MCF 10A (cell line): ENCODE measurements around the gene ERC2. TPM values are rescaled to one million over a fixed set of nuclear protein-coding genes. Genes with fewer than 3 reads are reported as not detected.

Experiments
- BruUV-seq: library from RNA; stranded (reverse); fragments of 400-500 nt; replicated peaks from 2 replicates; lab custom pipeline; 2021; lab: Mats Ljungman, UMichigan
- CTCF ChIA-PET: fragments of 300-600 bp; sonication (Branson Sonifier 250); formaldehyde crosslinking; extraction: SDS; loops from one replicate; lab custom pipeline; 2021; ENCODE audit warnings: antibody characterized with exemption, inconsistent platforms; lab: Yijun Ruan, JAX
- POLR2A ChIA-PET: fragments of 300-600, 350-650 bp; sonication (Branson Sonifier 250); formaldehyde crosslinking; extraction: SDS; loops from one replicate; lab custom pipeline; 2020; ENCODE audit warnings: antibody characterized with exemption, inconsistent platforms; lab: Yijun Ruan, JAX
- DNase-seq: peaks from one replicate; pipeline ENCODE4 v3.0.0-alpha.2; 2018; ENCODE audit not compliant: unreplicated experiment
- H3K27ac Mint-ChIP-seq: one replicate; pipeline ENCODE4 v1.8.0; 2022; ENCODE audit warnings: mild to moderate bottlenecking, low read depth, mixed read lengths; ENCODE audit not compliant: unreplicated experiment
- H3K27me3 Mint-ChIP-seq: one replicate; pipeline ENCODE4 v1.8.0; 2022; ENCODE audit warnings: mixed read lengths; ENCODE audit not compliant: insufficient read depth, unreplicated experiment
- H3K36me3 Mint-ChIP-seq: one replicate; pipeline ENCODE4 v1.8.0; 2022; ENCODE audit warnings: mild to moderate bottlenecking, moderate library complexity, mixed read lengths; ENCODE audit not compliant: insufficient read depth, unreplicated experiment
- H3K4me1 Mint-ChIP-seq: one replicate; pipeline ENCODE4 v1.8.0; 2022; ENCODE audit warnings: mixed read lengths; ENCODE audit not compliant: insufficient read depth, unreplicated experiment
- H3K4me3 Mint-ChIP-seq: one replicate; pipeline ENCODE4 v1.8.0; 2022; ENCODE audit warnings: mild to moderate bottlenecking, moderate library complexity, mixed read lengths; ENCODE audit not compliant: unreplicated experiment
- H3K9me3 Mint-ChIP-seq: one replicate; pipeline ENCODE4 v1.8.0; 2022; ENCODE audit warnings: mixed read lengths; ENCODE audit not compliant: unreplicated experiment
- CTCF ChIP-seq: fragments of 200-600 bp; IDR thresholded peaks from one replicate; pipeline ENCODE4 v1.8.0; 2022; ENCODE audit warnings: antibody characterized with exemption, mild to moderate bottlenecking; ENCODE audit not compliant: unreplicated experiment
- intact Hi-C: fragments of 100-400 bp; cut with micrococcal nuclease; formaldehyde crosslinking; loops from 2 replicates; pipeline ENCODE4 v1.14.1; 2022
- total RNA-seq: library from RNA; stranded (reverse); gene quantifications from 2 replicates; pipeline ENCODE4 v1.2.3, GENCODE V29; 2022

ERC2 gene
- total RNA-seq, 1 experiment from 2014 or later = 0.42 TPM

GRCh38 chr3:56309465-56309864, 158.8 kb downstream of the ERC2 start:
- CTCF ChIA-PET = interaction anchor here (0.6 to 1.6 kb wide), 2 partner anchors 10 to 1841 kb away, joined by 3 to 5 read pairs; no protein-coding TSS in a partner anchor
- H3K36me3 Mint-ChIP-seq = no peaks in the 10 kb centered on the region
- no peak for DNase-seq
- intact Hi-C loops = no loop called here
- no peaks in the 10 kb centered on the region for H3K27me3 Mint-ChIP-seq
- no peak overlapping the region for H3K27ac Mint-ChIP-seq
- POLR2A ChIA-PET = interaction anchor here (1.1 kb wide), 1 partner anchor 16 kb away, joined by 3 read pairs; no protein-coding TSS in a partner anchor
- TF ChIP-seq CTCF = no peak
- no peak overlapping the region for H3K4me3 Mint-ChIP-seq
- BruUV-seq = no TSS peak
- H3K4me1 Mint-ChIP-seq = no peaks in the 10 kb centered on the region
- H3K9me3 Mint-ChIP-seq = no peaks in the 10 kb centered on the region

DNA sequence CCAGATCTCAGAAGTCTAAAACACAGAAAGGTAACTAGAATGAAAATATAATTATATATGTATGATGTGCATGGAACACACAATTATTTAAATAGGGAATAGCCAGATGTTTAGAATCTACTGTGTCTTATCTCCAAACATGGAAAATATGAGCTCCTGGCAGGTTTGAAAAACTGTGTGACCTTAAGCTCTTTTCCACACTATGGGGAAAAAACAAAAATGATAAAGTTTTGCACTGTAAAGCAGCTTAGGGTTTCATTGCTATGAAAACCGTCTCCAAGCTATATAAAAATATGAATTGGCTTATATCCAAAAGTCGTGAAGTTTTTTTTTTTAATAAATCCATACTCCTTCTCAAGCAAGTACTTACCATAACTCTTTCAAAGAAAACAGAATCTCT, 159.8 kb downstream of the ERC2 start:
- CTCF ChIA-PET = interaction anchor here (1.4 to 1.6 kb wide), 2 partner anchors 9 to 31 kb away, joined by 3 to 5 read pairs; no protein-coding TSS in a partner anchor
- BruUV-seq = no TSS peak
- intact Hi-C loops = no loop called here
- Mint-ChIP-seq H3K9me3 (no peaks in the 10 kb centered on the region), H3K27ac (no peak overlapping the region), H3K36me3 (no peaks in the 10 kb centered on the region), H3K4me1 (no peaks in the 10 kb centered on the region), H3K27me3 (no peaks in the 10 kb centered on the region), H3K4me3 (no peak overlapping the region)
- POLR2A ChIA-PET = interaction anchor here (0.7 to 1.1 kb wide), 2 partner anchors 15 to 1395 kb away, joined by 3 read pairs; no protein-coding TSS in a partner anchor
- no peak for DNase-seq
- TF ChIP-seq CTCF = no peak

GRCh38 chr3:56304069-56304468, 164.2 kb downstream of the ERC2 start:
- H3K4me3 Mint-ChIP-seq = no peak overlapping the region
- H3K27ac Mint-ChIP-seq = peak overlapping the region; percentile 54
- no peaks in the 10 kb centered on the region for H3K36me3 Mint-ChIP-seq
- BruUV-seq = no TSS peak
- ChIA-PET POLR2A (interaction anchor here (0.9 to 1.2 kb wide), 2 partner anchors 14 to 17 kb away, joined by 3 read pairs; no protein-coding TSS in a partner anchor), CTCF (interaction anchor here (0.9 to 2.0 kb wide), 4 partner anchors 11 to 138 kb away, joined by 3 to 5 read pairs (median 4); no protein-coding TSS in a partner anchor)
- no peaks in the 10 kb centered on the region for H3K4me1 Mint-ChIP-seq
- no peak for DNase-seq
- intact Hi-C loops = no loop called here
- H3K9me3 Mint-ChIP-seq = no peaks in the 10 kb centered on the region
- H3K27me3 Mint-ChIP-seq = no peaks in the 10 kb centered on the region
- no peak for TF ChIP-seq CTCF

- H3K9me3 Mint-ChIP-seq = no peaks in the 10 kb centered on the region
- ChIA-PET POLR2A (interaction anchor here (0.9 to 1.2 kb wide), 2 partner anchors 13 to 18 kb away, joined by 3 read pairs; no protein-coding TSS in a partner anchor), CTCF (interaction anchor here (0.9 to 2.0 kb wide), 4 partner anchors 10 to 139 kb away, joined by 3 to 5 read pairs (median 4); no protein-coding TSS in a partner anchor)
- H3K4me1 Mint-ChIP-seq = no peaks in the 10 kb centered on the region
- TF ChIP-seq CTCF = peak; percentile 31
- peak; percentile 70 for DNase-seq
- intact Hi-C loops = no loop called here
- no TSS peak for BruUV-seq
- H3K4me3 Mint-ChIP-seq = no peak overlapping the region
- no peaks in the 10 kb centered on the region for H3K36me3 Mint-ChIP-seq
- no peaks in the 10 kb centered on the region for H3K27me3 Mint-ChIP-seq
- H3K27ac Mint-ChIP-seq = peak overlapping the region; percentile 54
Measured at GRCh38 chr3:56303487-56303886, 164.8 kb downstream of the ERC2 start.
